ENCODE measurements around the gene LRP2.

GRCh38 chr2:169112841-169113240 lies 249.5 kb downstream of the LRP2 start:
- TF ChIP-seq POLR2AphosphoS5 (IDR thresholded peaks at IDR 0.05; ENCODE audit: low read depth, low read length) (no peak), RAD21 (IDR thresholded peaks at IDR 0.05 in 1 of 2, conservative IDR thresholded peaks at IDR 0.05 in 1 of 2; ENCODE audit: low read depth in 2 of 2, low read length in 2 of 2) (no peak), CTCF (IDR thresholded peaks at IDR 0.05; ENCODE audit: control extremely low read depth in 1 of 3, insufficient read depth in 1 of 3, low read depth in 1 of 3, low read length in 3 of 3) (no peak), TAF1 (IDR thresholded peaks at IDR 0.05; ENCODE audit: low read depth, low read length) (no peak), NANOG (IDR thresholded peaks at IDR 0.05; ENCODE audit: insufficient read depth, low read depth, low read length, poor library complexity, severe bottlenecking) (no peak)

All from H1 (cell line).